K562 (cell line): ENCODE data around the gene TNFRSF19.

Source experiments
- BMI1 ChIP-seq: fragments of 150-350 bp; IDR thresholded peaks from 2 replicates; pipeline ENCODE4 v1.6.1; 2014; ENCODE audit warnings: low read length
- ELF4 ChIP-seq: fragments of 450-650 bp; formaldehyde crosslinking; IDR thresholded peaks from 2 replicates; pipeline ENCODE4 v1.4.0; 2022; ENCODE audit warnings: missing genetic modification characterization
- GABPA ChIP-seq: fragments of 200-800 bp; sonication (Bioruptor generic); conservative IDR thresholded peaks from 2 replicates; pipeline ENCODE4 v1.6.1; 2016; ENCODE audit warnings: low read depth, missing genetic modification characterization, missing compliant biosample characterization
- GATAD2B ChIP-seq: fragments of 450-650 bp; IDR thresholded peaks from 2 replicates; pipeline ENCODE4 v1.6.1; 2017; ENCODE audit warnings: mild to moderate bottlenecking, borderline replicate concordance
- JUND ChIP-seq, 2 experiments: IDR thresholded peaks; 2 replicates in 1 of 2; 3 replicates in 1 of 2; pipeline ENCODE4 v1.6.1; 2011; ENCODE audit warnings: borderline replicate concordance in 2 of 2, low read depth in 2 of 2, low read length in 2 of 2, improper control_type of control experiment in 1 of 2, missing biosample characterization in 1 of 2, missing genetic modification characterization in 1 of 2, missing genetic modification reagents in 1 of 2
- KDM4B ChIP-seq, 2 experiments: fragments of 450-650 bp in 1 of 2; sonication (generic) in 1 of 2; IDR thresholded peaks; 2 replicates each; pipeline ENCODE4 v1.6.1; 2016 to 2017; ENCODE audit warnings: borderline replicate concordance in 2 of 2, antibody characterized with exemption in 1 of 2, low read depth in 1 of 2, mild to moderate bottlenecking in 1 of 2
- MEIS2 ChIP-seq: fragments of 450-650 bp; IDR thresholded peaks from 2 replicates; pipeline ENCODE4 v1.6.1; 2014; ENCODE audit warnings: mild to moderate bottlenecking; ENCODE audit not compliant: partially characterized antibody
- PATZ1 ChIP-seq: fragments of 250-450 bp; sonication (Bioruptor Pico); IDR thresholded peaks from 2 replicates; pipeline ENCODE4 v1.5.0; 2020; ENCODE audit warnings: mild to moderate bottlenecking, borderline replicate concordance
- RFX7 ChIP-seq: fragments of 250-450 bp; sonication (Bioruptor Pico); IDR thresholded peaks from 2 replicates; pipeline ENCODE4 v1.5.1; 2021; ENCODE audit warnings: mild to moderate bottlenecking
- RUNX1 ChIP-seq: sonication (generic); IDR thresholded peaks from 2 replicates; pipeline ENCODE4 v1.6.1; 2016; ENCODE audit warnings: antibody characterized with exemption, low read depth
- SMAD2 ChIP-seq: fragments of 150-350 bp; IDR thresholded peaks from 2 replicates; pipeline ENCODE4 v1.6.1; 2014; ENCODE audit warnings: low read depth, mild to moderate bottlenecking, low read length
- ZBTB1 ChIP-seq: sonication (generic); formaldehyde crosslinking; IDR thresholded peaks from 2 replicates; pipeline ENCODE4 v1.8.1; 2023; ENCODE audit warnings: missing genetic modification reagents, low read depth, mild to moderate bottlenecking, borderline replicate concordance
- ZNF639 ChIP-seq, 2 experiments: fragments of 200-800 bp in 1 of 2; sonication (Bioruptor generic) in 1 of 2; sonication (generic) in 1 of 2; formaldehyde crosslinking in 1 of 2; IDR thresholded peaks in 1 of 2; conservative IDR thresholded peaks in 1 of 2; 2 replicates each; pipeline versions ENCODE4 v1.5.0 to v1.6.1; 2016 to 2020; ENCODE audit warnings: missing compliant biosample characterization in 1 of 2, missing genetic modification characterization in 1 of 2, missing genetic modification reagents in 1 of 2

GRCh38 chr13:23550163-23550562, 20.0 kb upstream of the TNFRSF19 start:
- TF ChIP-seq MEIS2, result no peak
- TF ChIP-seq ELF4 (CRISPR knock-in tag), result no peak
- no peak for TF ChIP-seq GABPA (tag)
- no peak for TF ChIP-seq ZNF639 (CRISPR knock-in tag; conservative IDR thresholded peaks at IDR 0.05 in 1 of 2, IDR thresholded peaks at IDR 0.05 in 1 of 2)
- no peak for TF ChIP-seq BMI1
- no peak for TF ChIP-seq SMAD2
- no peak for TF ChIP-seq PATZ1 (CRISPR knock-in tag)
- TF ChIP-seq KDM4B (IDR thresholded peaks at IDR 0.05; ENCODE audit: borderline replicate concordance in 2 of 2, low read depth in 1 of 2), result no peak
- no peak for TF ChIP-seq ZBTB1
- no peak for TF ChIP-seq RFX7
- no peak for TF ChIP-seq JUND (IDR thresholded peaks at IDR 0.05; ENCODE audit: borderline replicate concordance, low read depth, low read length)
- TF ChIP-seq JUND (tag; IDR thresholded peaks at IDR 0.05; ENCODE audit: borderline replicate concordance, low read depth, low read length), result no peak
- no peak for TF ChIP-seq RUNX1
- no peak for TF ChIP-seq GATAD2B
